Left renal pelvis (tissue), 4 donors: ENCODE data around the gene GALNT17. TPM values are rescaled to one million over a fixed set of nuclear protein-coding genes. Genes with fewer than 3 reads are reported as not detected.

Experiments used
- DNase-seq, 4 donors: peaks; one replicate each; pipeline ENCODE4 v3.0.0-alpha.2; 2013; ENCODE audit warnings: low read depth in 4 of 4, low spot score in 3 of 4
- polyA plus RNA-seq, 4 donors: library from polyadenylated mRNA; unstranded; fragments of 120-200 nt; gene quantifications; one replicate each; pipeline ENCODE4 v1.2.1, GENCODE V29; 2013; ENCODE audit not compliant: insufficient read length in 4 of 4

The GALNT17 gene
- polyA plus RNA-seq, 4 donors = 4.7 to 33.4 (median 5.6) TPM

DNA sequence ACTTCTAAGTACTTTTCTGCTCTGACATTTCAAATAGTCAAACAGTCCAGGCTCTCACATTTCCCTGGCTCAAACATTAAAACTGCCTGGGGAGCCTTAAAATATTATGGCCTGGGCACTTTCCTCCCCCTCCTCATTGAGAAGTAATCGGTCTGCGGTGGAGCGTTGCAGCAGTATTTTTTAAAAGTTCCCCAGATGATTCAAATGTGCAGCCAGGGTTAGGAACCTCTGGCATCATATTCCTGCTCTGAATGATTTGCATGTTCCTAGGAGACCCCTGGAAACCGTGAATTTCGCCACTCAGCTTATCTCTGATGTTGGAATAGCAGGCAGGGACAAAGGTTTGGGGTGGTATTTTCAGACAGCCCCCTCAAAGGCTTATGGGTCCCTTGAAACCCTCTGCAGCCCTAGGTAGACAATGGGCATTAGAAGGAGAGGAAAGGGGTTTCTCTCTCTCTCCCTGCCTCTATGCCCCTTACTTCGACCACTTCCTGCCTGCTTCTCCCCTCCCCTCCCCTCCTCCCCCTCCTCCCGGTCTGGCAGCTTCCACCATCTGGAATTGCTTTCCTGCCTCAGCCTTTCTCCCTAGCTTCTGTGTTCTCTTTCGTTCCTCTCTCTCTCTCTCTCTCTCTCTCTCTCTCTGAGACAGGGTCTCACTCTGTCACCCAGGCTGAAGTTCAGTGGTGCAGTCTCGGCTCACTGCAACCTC is 622.2 kb downstream of the GALNT17 start:
- DNase-seq = peak in 1 of 4 donors; percentile 35

GRCh38 chr7:71754828-71755227 is 622.9 kb downstream of the GALNT17 start:
- DNase-seq = no peak

DNA sequence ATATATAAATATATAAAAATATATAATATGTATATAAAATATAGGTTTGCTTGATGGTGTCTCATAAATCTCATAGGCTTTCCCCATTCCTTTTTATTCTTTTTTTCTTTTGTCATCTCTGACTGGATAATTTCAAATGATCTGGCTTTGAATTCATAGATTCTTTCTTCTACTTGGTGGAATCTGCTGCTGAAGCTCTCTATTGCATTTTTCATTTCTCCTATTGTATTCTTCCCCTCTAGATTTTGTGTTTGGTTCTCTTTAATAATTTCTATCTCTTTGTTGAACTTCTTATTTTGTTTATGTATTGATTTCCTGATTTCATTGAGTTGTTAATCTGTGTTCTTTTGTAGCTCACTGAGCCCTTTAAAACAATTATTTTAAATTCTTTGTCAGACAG is 629.4 kb downstream of the GALNT17 start:
- no peak for DNase-seq
